D721Med (cell line): ENCODE measurements around the gene EPS8L2.

ENCODE experiments used
- DNase-seq: peaks from one replicate; pipeline ENCODE4 v3.0.0; 2011; ENCODE audit warnings: low spot score; ENCODE audit not compliant: insufficient read length
- FAIRE-seq: peaks from 2 replicates; lab custom pipeline; 2011; peaks lifted over from hg19 to GRCh38; lab: Jason Lieb, UNC
- TF ChIP-seq, protein P1 (sequence below): IDR thresholded peaks from 2 replicates; pipeline ENCODE4 v1.5.1; 2012; ENCODE audit warnings: mild to moderate bottlenecking, control low read depth; ENCODE audit not compliant: insufficient read depth; ENCODE audit errors: missing control alignments

Gene EPS8L2

DNA sequence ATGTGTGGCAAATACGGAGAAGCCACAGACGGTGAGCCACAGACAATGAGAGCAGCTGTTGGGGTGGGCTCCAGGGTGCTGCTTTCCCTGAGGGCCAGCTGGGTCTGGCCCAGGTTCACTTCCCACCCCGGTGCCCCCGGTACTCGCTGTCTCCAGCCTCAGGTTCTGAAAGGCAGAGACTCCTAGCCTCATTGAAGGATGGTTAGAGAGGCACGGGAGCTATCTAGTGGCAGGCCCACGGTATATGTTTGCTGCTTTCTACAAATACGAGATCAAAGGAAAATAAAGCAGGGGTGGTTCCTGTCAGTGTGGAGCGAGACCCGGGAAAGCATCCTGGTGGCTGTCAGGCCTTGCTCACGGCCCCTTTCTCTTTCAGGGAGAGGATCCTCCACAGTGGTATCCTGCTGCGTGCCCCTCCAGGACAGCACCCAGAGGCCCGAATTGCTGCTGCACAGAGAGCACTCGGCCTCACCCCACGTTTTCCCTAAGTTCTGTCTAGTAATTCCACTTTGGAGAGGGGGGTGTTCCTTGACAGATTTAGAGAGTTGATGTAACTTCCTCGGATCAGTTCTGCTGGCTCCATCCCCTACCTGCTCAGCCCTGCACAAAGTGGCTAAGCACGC lies 7.4 kb upstream of the EPS8L2 start:
- FAIRE-seq (no peak), DNase-seq (no peak)
- TF ChIP-seq, protein P1, sequence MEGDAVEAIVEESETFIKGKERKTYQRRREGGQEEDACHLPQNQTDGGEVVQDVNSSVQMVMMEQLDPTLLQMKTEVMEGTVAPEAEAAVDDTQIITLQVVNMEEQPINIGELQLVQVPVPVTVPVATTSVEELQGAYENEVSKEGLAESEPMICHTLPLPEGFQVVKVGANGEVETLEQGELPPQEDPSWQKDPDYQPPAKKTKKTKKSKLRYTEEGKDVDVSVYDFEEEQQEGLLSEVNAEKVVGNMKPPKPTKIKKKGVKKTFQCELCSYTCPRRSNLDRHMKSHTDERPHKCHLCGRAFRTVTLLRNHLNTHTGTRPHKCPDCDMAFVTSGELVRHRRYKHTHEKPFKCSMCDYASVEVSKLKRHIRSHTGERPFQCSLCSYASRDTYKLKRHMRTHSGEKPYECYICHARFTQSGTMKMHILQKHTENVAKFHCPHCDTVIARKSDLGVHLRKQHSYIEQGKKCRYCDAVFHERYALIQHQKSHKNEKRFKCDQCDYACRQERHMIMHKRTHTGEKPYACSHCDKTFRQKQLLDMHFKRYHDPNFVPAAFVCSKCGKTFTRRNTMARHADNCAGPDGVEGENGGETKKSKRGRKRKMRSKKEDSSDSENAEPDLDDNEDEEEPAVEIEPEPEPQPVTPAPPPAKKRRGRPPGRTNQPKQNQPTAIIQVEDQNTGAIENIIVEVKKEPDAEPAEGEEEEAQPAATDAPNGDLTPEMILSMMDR: no peak

DNA sequence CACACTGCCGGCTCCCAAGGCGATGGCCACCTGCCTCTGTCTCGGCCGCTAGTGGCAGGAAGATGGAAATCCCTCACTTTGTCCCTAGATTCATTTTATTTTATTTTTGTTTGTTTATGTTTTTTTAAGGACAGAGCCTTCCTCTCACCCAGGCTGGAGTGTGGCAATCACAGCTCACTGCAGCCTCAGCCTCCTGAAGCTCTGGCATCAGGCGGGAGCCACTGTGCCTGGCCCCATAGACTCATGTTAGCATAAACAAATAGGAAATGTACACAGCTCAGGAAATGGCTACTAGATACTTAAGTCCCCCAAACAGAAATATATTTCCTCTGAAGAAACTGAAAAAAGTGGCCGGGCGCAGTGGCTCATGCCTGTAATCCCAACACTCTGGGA lies 6.9 kb upstream of the EPS8L2 start:
- DNase-seq (no peak), FAIRE-seq (no peak)
- TF ChIP-seq, protein P1: no peak

DNA sequence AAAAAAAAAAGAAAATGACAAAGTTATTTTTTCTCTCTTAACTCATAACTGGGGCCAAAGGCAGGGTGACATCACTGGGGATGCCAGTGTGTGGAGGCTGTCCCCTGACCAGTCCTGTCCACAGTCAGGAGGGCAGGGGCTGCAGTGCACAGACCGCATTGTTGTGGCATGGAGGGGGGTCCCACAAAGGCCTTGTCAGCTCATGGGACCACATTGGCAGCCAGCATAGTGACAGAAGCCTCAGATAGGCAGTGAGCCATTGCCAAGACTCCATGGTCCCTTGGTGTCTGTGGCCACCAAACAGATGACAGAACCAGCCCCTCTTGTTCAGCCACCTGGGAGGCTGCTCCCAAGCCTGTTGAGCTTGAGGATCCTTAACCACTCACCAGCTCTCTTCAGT lies 6.3 kb upstream of the EPS8L2 start:
- TF ChIP-seq, protein P1: no peak
- FAIRE-seq (no peak), DNase-seq (no peak)

DNA sequence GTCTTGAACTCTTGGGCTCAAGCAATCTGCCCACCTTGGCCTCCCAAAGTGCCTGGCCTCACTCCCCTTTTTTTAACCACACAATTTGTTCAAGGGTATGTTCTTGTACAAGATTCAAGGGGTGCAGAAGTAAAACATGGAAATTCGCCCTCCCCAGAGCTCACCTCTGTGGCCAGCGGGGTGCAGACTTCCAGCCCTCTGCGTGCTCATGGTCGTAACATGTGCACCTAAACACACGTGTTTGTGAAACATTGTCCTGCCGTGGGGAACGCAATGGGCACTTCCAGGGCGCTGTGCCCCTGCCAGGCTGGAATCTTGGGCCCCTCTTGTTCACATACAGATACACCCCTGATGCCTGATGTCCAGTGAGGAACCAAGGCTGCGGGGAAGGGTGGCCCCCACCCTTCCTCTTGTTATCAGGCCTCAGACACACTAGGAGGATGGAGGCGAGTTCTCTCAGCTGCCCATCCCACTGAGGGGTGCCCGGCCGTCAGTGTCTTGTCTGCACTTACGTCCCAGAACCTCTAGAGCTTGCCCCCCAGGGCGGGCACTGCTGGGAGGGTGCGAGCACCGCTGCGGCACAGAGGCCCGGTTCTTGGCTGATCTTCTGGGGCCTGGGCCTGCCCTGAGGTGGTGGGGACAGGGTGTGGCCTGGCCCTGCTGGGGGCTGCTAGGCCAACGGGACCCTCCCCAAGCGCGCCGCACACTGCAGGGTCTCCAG lies 4.1 kb upstream of the EPS8L2 start:
- no peak for DNase-seq
- FAIRE-seq: no peak
- TF ChIP-seq, protein P1: no peak

DNA sequence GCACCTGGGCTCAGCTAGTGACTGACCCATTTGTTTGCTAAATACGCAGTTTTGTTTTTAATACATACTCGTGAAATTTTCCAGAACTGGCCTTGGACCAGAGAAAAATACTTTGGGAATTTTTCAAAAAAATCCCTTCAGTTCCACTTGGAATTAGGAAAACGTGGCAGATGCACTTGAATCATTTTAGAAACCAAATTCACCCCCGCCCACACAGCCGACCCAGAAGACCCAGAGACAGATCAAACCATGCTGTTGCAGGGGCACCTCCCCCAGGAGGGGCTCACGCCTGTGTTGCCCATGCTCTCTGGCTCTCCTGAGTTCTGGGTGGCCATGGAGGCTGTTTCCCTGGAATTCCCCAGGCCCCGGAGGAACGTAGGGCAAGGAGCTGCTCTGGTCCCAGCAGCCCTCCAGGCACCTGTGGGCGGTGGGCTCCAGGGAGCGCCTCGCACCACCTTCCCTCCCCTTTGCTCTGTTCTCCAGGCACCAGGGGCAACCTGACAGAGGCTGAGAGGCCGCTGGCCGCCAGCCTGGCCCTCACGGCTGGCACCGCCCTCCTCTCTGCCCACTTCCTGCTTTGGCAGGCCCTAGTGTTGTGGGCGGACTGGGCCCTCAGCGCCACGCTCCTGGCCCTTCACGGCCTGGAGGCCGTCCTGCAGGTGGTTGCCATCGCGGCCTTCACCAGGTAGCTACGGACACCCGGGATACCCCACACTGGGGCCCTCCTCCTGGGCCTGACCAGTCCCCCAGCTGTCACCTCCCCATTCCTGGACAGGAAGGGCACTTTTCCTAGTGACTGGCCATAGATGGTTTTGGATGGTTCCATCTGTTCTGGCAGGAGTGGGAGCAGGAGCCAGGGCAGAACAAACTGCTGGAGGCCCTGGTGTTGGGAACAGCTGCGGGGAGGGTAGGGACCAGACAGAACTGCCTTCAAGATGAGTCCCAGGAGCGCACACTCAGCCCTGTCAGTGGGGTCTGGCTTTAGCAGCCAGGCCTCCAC lies 3.3 kb upstream of the EPS8L2 start:
- no peak for FAIRE-seq
- TF ChIP-seq, protein P1: no peak
- DNase-seq: no peak

DNA sequence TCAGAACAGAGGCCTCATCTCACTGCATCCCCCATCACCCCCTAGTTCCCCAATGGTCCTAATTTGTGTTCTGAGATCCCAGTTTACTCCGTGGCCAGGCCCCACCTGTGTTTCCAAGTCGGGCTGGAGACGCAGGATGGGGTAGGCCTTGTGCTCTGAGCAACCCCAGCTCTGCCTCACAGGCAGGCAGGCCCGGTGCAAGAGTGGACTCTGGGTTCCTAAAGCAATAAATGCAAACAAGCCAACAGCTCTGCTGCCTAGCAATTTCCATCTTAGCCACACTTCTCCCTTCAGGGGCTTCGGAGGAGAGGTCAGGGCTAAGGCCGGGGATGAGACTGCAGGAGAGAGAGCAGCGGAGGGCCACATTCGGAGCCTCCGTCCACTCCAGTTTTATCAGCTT lies 2.5 kb upstream of the EPS8L2 start:
- DNase-seq: no peak
- no peak for FAIRE-seq
- TF ChIP-seq, protein P1: no peak
